ENCODE results near the gene EPG5. TPM values are rescaled to one million over a fixed set of nuclear protein-coding genes. Genes with fewer than 3 reads are reported as not detected.
A peak's percentile ranks its signal among the peaks of the same experiment; 100 is the strongest.

The EPG5 gene
- total and polyA plus RNA-seq, 2 donors from 2014 or later = 4.8 to 32.5 TPM

GRCh38 chr18:45923138-45923537 lies 44.0 kb downstream of the EPG5 start:
- FAIRE-seq (no peak), DNase-seq (no peak)
- Histone ChIP-seq H3K27ac (ENCODE audit: low read depth in 2 of 2, low read length in 2 of 2) (no peak overlapping the region), H3K4me1 (ENCODE audit: control insufficient read depth in 2 of 3, insufficient read depth in 2 of 3, low read depth in 1 of 3, low read length in 3 of 3) (no peaks in the 10 kb centered on the region), H3K9me3 (ENCODE audit: control insufficient read depth in 2 of 3, insufficient read depth in 1 of 3, low read length in 3 of 3) (no peaks in the 10 kb centered on the region), H3K9ac (ENCODE audit: low read length in 3 of 3) (no peak overlapping the region), H3K27me3 (ENCODE audit: control insufficient read depth, insufficient read depth, low read length) (no peaks in the 10 kb centered on the region), H3K36me3 (ENCODE audit: control insufficient read depth in 2 of 3, insufficient read depth in 3 of 3, low read length in 3 of 3) (peaks cover 0 to 48% (median 28%) of the 10 kb centered on the region in 3 donors), H3K4me3 (ENCODE audit: low read length in 3 of 3) (no peak overlapping the region)
- TF ChIP-seq CTCF (IDR thresholded peaks at IDR 0.05; ENCODE audit: borderline replicate concordance, extremely low read depth, insufficient read depth) = no peak
- intact Hi-C loops (cut with DNase I) = no loop called here

- Histone ChIP-seq H3K4me1 (ENCODE audit: control insufficient read depth in 2 of 3, insufficient read depth in 2 of 3, low read depth in 1 of 3, low read length in 3 of 3) (no peaks in the 10 kb centered on the region), H3K9me3 (ENCODE audit: control insufficient read depth in 2 of 3, insufficient read depth in 1 of 3, low read length in 3 of 3) (no peaks in the 10 kb centered on the region), H3K27ac (ENCODE audit: low read depth in 2 of 2, low read length in 2 of 2) (no peak overlapping the region), H3K27me3 (ENCODE audit: control insufficient read depth, insufficient read depth, low read length) (no peaks in the 10 kb centered on the region), H3K9ac (ENCODE audit: low read length in 3 of 3) (no peak overlapping the region), H3K36me3 (ENCODE audit: control insufficient read depth in 2 of 3, insufficient read depth in 3 of 3, low read length in 3 of 3) (peaks cover 10 to 68% (median 42%) of the 10 kb centered on the region in 3 donors), H3K4me3 (ENCODE audit: low read length in 3 of 3) (no peak overlapping the region)
- FAIRE-seq = peak; percentile 6
- no peak for TF ChIP-seq CTCF (IDR thresholded peaks at IDR 0.05; ENCODE audit: borderline replicate concordance, extremely low read depth, insufficient read depth)
- peak in 1 of 5 donors; percentile 84 for DNase-seq
- intact Hi-C loops (cut with DNase I) = no loop called here
These were observed 46.8 kb downstream of the EPG5 start for GRCh38 chr18:45920367-45920766.

GRCh38 chr18:45916302-45916701 lies 50.8 kb downstream of the EPG5 start:
- intact Hi-C loops (cut with DNase I) = no loop called here
- H3K4me3 ChIP-seq (ENCODE audit: low read length in 3 of 3) = no peak overlapping the region
- H3K27ac ChIP-seq (ENCODE audit: low read depth in 2 of 2, low read length in 2 of 2) = no peak overlapping the region
- FAIRE-seq (no peak), DNase-seq (no peak)
- no peaks in the 10 kb centered on the region for H3K4me1 ChIP-seq (ENCODE audit: control insufficient read depth in 2 of 3, insufficient read depth in 2 of 3, low read depth in 1 of 3, low read length in 3 of 3)
- peaks cover 12 to 72% (median 46%) of the 10 kb centered on the region in 3 donors for H3K36me3 ChIP-seq (ENCODE audit: control insufficient read depth in 2 of 3, insufficient read depth in 3 of 3, low read length in 3 of 3)
- TF ChIP-seq CTCF (IDR thresholded peaks at IDR 0.05; ENCODE audit: borderline replicate concordance, extremely low read depth, insufficient read depth) = no peak
- no peaks in the 10 kb centered on the region for H3K9me3 ChIP-seq (ENCODE audit: control insufficient read depth in 2 of 3, insufficient read depth in 1 of 3, low read length in 3 of 3)
- H3K9ac ChIP-seq (ENCODE audit: low read length in 3 of 3) = no peak overlapping the region
- no peaks in the 10 kb centered on the region for H3K27me3 ChIP-seq (ENCODE audit: control insufficient read depth, insufficient read depth, low read length)

GRCh38 chr18:45913276-45913675 lies 53.9 kb downstream of the EPG5 start:
- Histone ChIP-seq H3K4me1 (ENCODE audit: control insufficient read depth in 2 of 3, insufficient read depth in 2 of 3, low read depth in 1 of 3, low read length in 3 of 3) (no peaks in the 10 kb centered on the region), H3K27ac (ENCODE audit: low read depth in 2 of 2, low read length in 2 of 2) (no peak overlapping the region), H3K36me3 (ENCODE audit: control insufficient read depth in 2 of 3, insufficient read depth in 3 of 3, low read length in 3 of 3) (peaks cover 14 to 66% (median 47%) of the 10 kb centered on the region in 3 donors), H3K4me3 (ENCODE audit: low read length in 3 of 3) (no peak overlapping the region), H3K9me3 (ENCODE audit: control insufficient read depth in 2 of 3, insufficient read depth in 1 of 3, low read length in 3 of 3) (no peaks in the 10 kb centered on the region), H3K27me3 (ENCODE audit: control insufficient read depth, insufficient read depth, low read length) (no peaks in the 10 kb centered on the region), H3K9ac (ENCODE audit: low read length in 3 of 3) (no peak overlapping the region)
- TF ChIP-seq CTCF (IDR thresholded peaks at IDR 0.05; ENCODE audit: borderline replicate concordance, extremely low read depth, insufficient read depth) = no peak
- intact Hi-C loops (cut with DNase I) = no loop called here
- DNase-seq = no peak
- FAIRE-seq = no peak

Measured in kidney (tissue), 14 donors.